Stomach (tissue), 4 donors: ENCODE data around the gene CAPG.
"Not testable (repeated sequence)": the region's sequence is repeated elsewhere in the genome, so short reads cannot be mapped to it uniquely, and the experiment has no call there.

Experiments used
- EP300 ChIP-seq: sonication (generic); formaldehyde crosslinking; IDR thresholded peaks from one replicate; pipeline ENCODE4 v1.6.1; 2017; ENCODE audit warnings: antibody characterized with exemption
- POLR2A ChIP-seq, 4 donors: fragments of 450-650 bp; IDR thresholded peaks; one replicate each; pipeline ENCODE4 v1.6.1; 2016; ENCODE audit warnings: antibody characterized with exemption in 4 of 4, control low read depth in 2 of 4, mild to moderate bottlenecking in 1 of 4, moderate library complexity in 1 of 4
- POLR2AphosphoS5 ChIP-seq, 3 donors: sonication (generic); formaldehyde crosslinking; IDR thresholded peaks; one replicate each; pipeline ENCODE4 v1.6.1; 2016; ENCODE audit warnings: antibody characterized with exemption in 3 of 3
- TF ChIP-seq, protein P1 (sequence below), 7 experiments: fragments of 450-650 bp in 4 of 7; fragments of 200-600 bp in 3 of 7; sonication (generic) in 3 of 7; IDR thresholded peaks; one replicate each; pipeline ENCODE4 v1.5.1; 2016 to 2019; ENCODE audit warnings: antibody characterized with exemption in 7 of 7, control low read depth in 2 of 7, mild to moderate bottlenecking in 1 of 7

DNA sequence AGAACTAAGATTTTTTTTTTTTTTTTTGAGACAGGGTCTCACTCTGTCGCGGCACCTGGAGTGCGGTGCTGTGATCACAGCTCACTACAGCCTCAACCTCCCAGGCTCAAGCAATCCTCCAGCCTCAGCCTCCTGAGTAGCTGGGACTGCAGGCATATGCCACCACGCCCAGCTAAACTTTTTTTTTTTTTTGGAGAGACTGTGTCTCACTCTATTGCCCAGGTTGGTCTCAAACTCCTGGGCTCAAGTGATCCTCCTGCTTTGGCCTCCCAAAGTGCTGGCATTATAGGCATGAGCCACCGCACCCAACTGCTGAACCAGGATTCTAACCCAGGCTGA lies 4.2 kb upstream of the CAPG start:
- TF ChIP-seq, protein P1, sequence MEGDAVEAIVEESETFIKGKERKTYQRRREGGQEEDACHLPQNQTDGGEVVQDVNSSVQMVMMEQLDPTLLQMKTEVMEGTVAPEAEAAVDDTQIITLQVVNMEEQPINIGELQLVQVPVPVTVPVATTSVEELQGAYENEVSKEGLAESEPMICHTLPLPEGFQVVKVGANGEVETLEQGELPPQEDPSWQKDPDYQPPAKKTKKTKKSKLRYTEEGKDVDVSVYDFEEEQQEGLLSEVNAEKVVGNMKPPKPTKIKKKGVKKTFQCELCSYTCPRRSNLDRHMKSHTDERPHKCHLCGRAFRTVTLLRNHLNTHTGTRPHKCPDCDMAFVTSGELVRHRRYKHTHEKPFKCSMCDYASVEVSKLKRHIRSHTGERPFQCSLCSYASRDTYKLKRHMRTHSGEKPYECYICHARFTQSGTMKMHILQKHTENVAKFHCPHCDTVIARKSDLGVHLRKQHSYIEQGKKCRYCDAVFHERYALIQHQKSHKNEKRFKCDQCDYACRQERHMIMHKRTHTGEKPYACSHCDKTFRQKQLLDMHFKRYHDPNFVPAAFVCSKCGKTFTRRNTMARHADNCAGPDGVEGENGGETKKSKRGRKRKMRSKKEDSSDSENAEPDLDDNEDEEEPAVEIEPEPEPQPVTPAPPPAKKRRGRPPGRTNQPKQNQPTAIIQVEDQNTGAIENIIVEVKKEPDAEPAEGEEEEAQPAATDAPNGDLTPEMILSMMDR (IDR thresholded peaks at IDR 0.05) = not testable (repeated sequence)
- not testable (repeated sequence) for TF ChIP-seq POLR2A (IDR thresholded peaks at IDR 0.05); POLR2AphosphoS5 (IDR thresholded peaks at IDR 0.05); EP300
